ENCODE results near the gene B3GNT2.

B3GNT2 gene

GRCh38 chr2:62189196-62189595 is 6.7 kb upstream of the B3GNT2 start:
- H3K9ac ChIP-seq (ENCODE audit: low read depth, low read length, poor library complexity, severe bottlenecking) = no peak overlapping the region
- no peaks in the 10 kb centered on the region for H3F3A ChIP-seq (ENCODE audit: low read depth)
- no peak overlapping the region for H3K4me3 ChIP-seq (ENCODE audit: low read length, poor library complexity, severe bottlenecking)
- H3K9me2 ChIP-seq (replicated peaks; ENCODE audit: low read depth, low read length) = no peaks in the 10 kb centered on the region
- peaks cover 80% of the 10 kb centered on the region for H3K4me1 ChIP-seq (ENCODE audit: insufficient read depth, low read length, poor library complexity, severe bottlenecking)
- no peak overlapping the region for H3K4me2 ChIP-seq (ENCODE audit: low read depth, low read length, poor library complexity, severe bottlenecking)
- no peaks in the 10 kb centered on the region for H3K27me3 ChIP-seq (ENCODE audit: insufficient read depth, low read length, poor library complexity, severe bottlenecking)
- H3K9me3 ChIP-seq (ENCODE audit: insufficient read depth, low read depth, low read length) = no peaks in the 10 kb centered on the region
- H2AFZ ChIP-seq (ENCODE audit: low read length) = no peak overlapping the region
- H4K20me1 ChIP-seq (ENCODE audit: insufficient read depth, low read length, poor library complexity, severe bottlenecking) = no peaks in the 10 kb centered on the region
- no peaks in the 10 kb centered on the region for H3K36me3 ChIP-seq (ENCODE audit: insufficient read depth, low read length)
- peaks cover 93% of the 10 kb centered on the region for H3K79me2 ChIP-seq (ENCODE audit: insufficient read depth, low read length)
- TF ChIP-seq CTCF (conservative IDR thresholded peaks at IDR 0.05; ENCODE audit: low read length) = no peak
- no peak for TF ChIP-seq EZH2phosphoT487 (IDR thresholded peaks at IDR 0.05; ENCODE audit: borderline replicate concordance)

GRCh38 chr2:62192811-62193210 is 3.1 kb upstream of the B3GNT2 start:
- H3F3A ChIP-seq (ENCODE audit: low read depth) = no peaks in the 10 kb centered on the region
- H3K9ac ChIP-seq (ENCODE audit: low read depth, low read length, poor library complexity, severe bottlenecking) = peak overlapping the region; percentile 88
- peaks cover 94% of the 10 kb centered on the region for H3K79me2 ChIP-seq (ENCODE audit: insufficient read depth, low read length)
- H4K20me1 ChIP-seq (ENCODE audit: insufficient read depth, low read length, poor library complexity, severe bottlenecking) = peaks cover 14% of the 10 kb centered on the region
- H3K4me3 ChIP-seq (ENCODE audit: low read length, poor library complexity, severe bottlenecking) = peak overlapping the region; percentile 86
- peak overlapping the region; percentile 78 for H3K4me2 ChIP-seq (ENCODE audit: low read depth, low read length, poor library complexity, severe bottlenecking)
- H3K27me3 ChIP-seq (ENCODE audit: insufficient read depth, low read length, poor library complexity, severe bottlenecking) = peaks cover 14% of the 10 kb centered on the region
- H2AFZ ChIP-seq (ENCODE audit: low read length) = no peak overlapping the region
- H3K4me1 ChIP-seq (ENCODE audit: insufficient read depth, low read length, poor library complexity, severe bottlenecking) = peaks cover 71% of the 10 kb centered on the region
- peaks cover 6% of the 10 kb centered on the region; the same call in 1 of the 2 replicates for H3K36me3 ChIP-seq (ENCODE audit: insufficient read depth, low read length)
- no peaks in the 10 kb centered on the region for H3K9me3 ChIP-seq (ENCODE audit: insufficient read depth, low read depth, low read length)
- TF ChIP-seq CTCF (conservative IDR thresholded peaks at IDR 0.05; ENCODE audit: low read length) (no peak), EZH2phosphoT487 (IDR thresholded peaks at IDR 0.05; ENCODE audit: borderline replicate concordance) (no peak)
- no peaks in the 10 kb centered on the region for H3K9me2 ChIP-seq (replicated peaks; ENCODE audit: low read depth, low read length)

GRCh38 chr2:62194558-62195420 is 1.1 kb upstream of the B3GNT2 start:
- H3K79me2 ChIP-seq (ENCODE audit: insufficient read depth, low read length) = peaks cover 96% of the 10 kb centered on the region
- H3K36me3 ChIP-seq (ENCODE audit: insufficient read depth, low read length) = peaks cover 24% of the 10 kb centered on the region; the same call in 1 of the 2 replicates
- H2AFZ ChIP-seq (ENCODE audit: low read length) = no peak overlapping the region
- peaks cover 18% of the 10 kb centered on the region for H3K27me3 ChIP-seq (ENCODE audit: insufficient read depth, low read length, poor library complexity, severe bottlenecking)
- no peaks in the 10 kb centered on the region for H3K9me2 ChIP-seq (replicated peaks; ENCODE audit: low read depth, low read length)
- H3K9me3 ChIP-seq (ENCODE audit: insufficient read depth, low read depth, low read length) = no peaks in the 10 kb centered on the region
- H3K9ac ChIP-seq (ENCODE audit: low read depth, low read length, poor library complexity, severe bottlenecking) = peak overlapping the region; percentile 88
- TF ChIP-seq EZH2phosphoT487 (IDR thresholded peaks at IDR 0.05; ENCODE audit: borderline replicate concordance) (no peak), CTCF (conservative IDR thresholded peaks at IDR 0.05; ENCODE audit: low read length) (no peak)
- H3K4me3 ChIP-seq (ENCODE audit: low read length, poor library complexity, severe bottlenecking) = peak overlapping the region; percentile 86
- H3K4me1 ChIP-seq (ENCODE audit: insufficient read depth, low read length, poor library complexity, severe bottlenecking) = peaks cover 56% of the 10 kb centered on the region
- H3K4me2 ChIP-seq (ENCODE audit: low read depth, low read length, poor library complexity, severe bottlenecking) = peak overlapping the region; percentile 78
- peaks cover 33% of the 10 kb centered on the region for H4K20me1 ChIP-seq (ENCODE audit: insufficient read depth, low read length, poor library complexity, severe bottlenecking)
- no peaks in the 10 kb centered on the region for H3F3A ChIP-seq (ENCODE audit: low read depth)

All from Loucy (cell line).